ENCODE results near the gene VPS16. TPM values are rescaled to one million over a fixed set of nuclear protein-coding genes. Genes with fewer than 3 reads are reported as not detected.
A peak's percentile ranks its signal among the peaks of the same experiment; 100 is the strongest.

The VPS16 gene
- total and polyA plus RNA-seq, 2 of the 13 experiments (the other 11 are each of a cell fraction or from before 2014, with no cell fraction given): 34.2 to 35.4 TPM

DNA sequence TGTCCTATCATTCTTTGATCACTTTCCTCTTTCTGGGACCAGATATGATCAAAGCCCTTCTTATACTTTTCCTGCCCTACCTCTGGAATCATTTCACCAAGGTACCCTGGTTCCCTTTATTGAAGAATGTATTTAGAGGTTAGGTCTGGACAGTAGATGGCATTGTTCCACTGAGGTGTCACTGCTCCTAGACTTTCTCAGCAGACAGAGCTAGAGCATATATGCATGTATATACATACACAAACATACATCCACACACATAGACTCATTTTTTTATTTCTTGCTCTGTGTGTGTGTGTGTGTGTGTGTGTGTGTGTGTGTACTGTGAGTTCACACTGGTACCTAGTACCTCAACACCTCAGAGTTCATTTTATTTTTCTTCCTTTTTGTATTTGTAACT is 73.6 kb downstream of the VPS16 start (continued):
- TF ChIP-seq MIXL1 (CRISPR knock-in tag; IDR thresholded peaks at IDR 0.05): peak; percentile 75
- no peak for TF ChIP-seq ZFAT (CRISPR knock-in tag; conservative IDR thresholded peaks at IDR 0.05)
- TF ChIP-seq ZNF101 (CRISPR knock-in tag; IDR thresholded peaks at IDR 0.05; ENCODE audit: borderline replicate concordance, low read depth): no peak
- TF ChIP-seq TARDBP (CRISPR knock-in tag; IDR thresholded peaks at IDR 0.05): peak; percentile 49; the same call in 1 of the 2 replicates
- no peak for TF ChIP-seq ZNF780A (CRISPR knock-in tag; IDR thresholded peaks at IDR 0.05)
- TF ChIP-seq CENPT (CRISPR knock-in tag; IDR thresholded peaks at IDR 0.05; ENCODE audit: low read depth): no peak
- no peak for TF ChIP-seq ZKSCAN5 (CRISPR knock-in tag; IDR thresholded peaks at IDR 0.05)
- TF ChIP-seq, protein P1, sequence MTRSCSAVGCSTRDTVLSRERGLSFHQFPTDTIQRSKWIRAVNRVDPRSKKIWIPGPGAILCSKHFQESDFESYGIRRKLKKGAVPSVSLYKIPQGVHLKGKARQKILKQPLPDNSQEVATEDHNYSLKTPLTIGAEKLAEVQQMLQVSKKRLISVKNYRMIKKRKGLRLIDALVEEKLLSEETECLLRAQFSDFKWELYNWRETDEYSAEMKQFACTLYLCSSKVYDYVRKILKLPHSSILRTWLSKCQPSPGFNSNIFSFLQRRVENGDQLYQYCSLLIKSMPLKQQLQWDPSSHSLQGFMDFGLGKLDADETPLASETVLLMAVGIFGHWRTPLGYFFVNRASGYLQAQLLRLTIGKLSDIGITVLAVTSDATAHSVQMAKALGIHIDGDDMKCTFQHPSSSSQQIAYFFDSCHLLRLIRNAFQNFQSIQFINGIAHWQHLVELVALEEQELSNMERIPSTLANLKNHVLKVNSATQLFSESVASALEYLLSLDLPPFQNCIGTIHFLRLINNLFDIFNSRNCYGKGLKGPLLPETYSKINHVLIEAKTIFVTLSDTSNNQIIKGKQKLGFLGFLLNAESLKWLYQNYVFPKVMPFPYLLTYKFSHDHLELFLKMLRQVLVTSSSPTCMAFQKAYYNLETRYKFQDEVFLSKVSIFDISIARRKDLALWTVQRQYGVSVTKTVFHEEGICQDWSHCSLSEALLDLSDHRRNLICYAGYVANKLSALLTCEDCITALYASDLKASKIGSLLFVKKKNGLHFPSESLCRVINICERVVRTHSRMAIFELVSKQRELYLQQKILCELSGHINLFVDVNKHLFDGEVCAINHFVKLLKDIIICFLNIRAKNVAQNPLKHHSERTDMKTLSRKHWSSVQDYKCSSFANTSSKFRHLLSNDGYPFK (CRISPR knock-in tag; IDR thresholded peaks at IDR 0.05; ENCODE audit: borderline replicate concordance): no peak
- TF ChIP-seq ZNF34 (CRISPR knock-in tag; IDR thresholded peaks at IDR 0.05; ENCODE audit: borderline replicate concordance): no peak
- TF ChIP-seq TEAD3 (CRISPR knock-in tag; optimal IDR thresholded peaks at IDR 0.05; ENCODE audit: borderline replicate concordance): peak; percentile 62
- no peak for TF ChIP-seq ZMYM2 (CRISPR knock-in tag; IDR thresholded peaks at IDR 0.05)
- no peak for TF ChIP-seq SP1 (IDR thresholded peaks at IDR 0.05)
- no peak for TF ChIP-seq SP1 (CRISPR knock-in tag; IDR thresholded peaks at IDR 0.05)
- TF ChIP-seq SMYD3 (CRISPR knock-in tag; IDR thresholded peaks at IDR 0.05): 0 out of 2 replicates have a peak, but pooled peaks have one; percentile 48
- 0 out of 2 replicates have a peak, but pooled peaks have one; percentile 37 for TF ChIP-seq ZNF790 (CRISPR knock-in tag; IDR thresholded peaks at IDR 0.05; ENCODE audit: borderline replicate concordance)
- TF ChIP-seq RARA (CRISPR knock-in tag; IDR thresholded peaks at IDR 0.05): no peak
- TF ChIP-seq, protein P2, sequence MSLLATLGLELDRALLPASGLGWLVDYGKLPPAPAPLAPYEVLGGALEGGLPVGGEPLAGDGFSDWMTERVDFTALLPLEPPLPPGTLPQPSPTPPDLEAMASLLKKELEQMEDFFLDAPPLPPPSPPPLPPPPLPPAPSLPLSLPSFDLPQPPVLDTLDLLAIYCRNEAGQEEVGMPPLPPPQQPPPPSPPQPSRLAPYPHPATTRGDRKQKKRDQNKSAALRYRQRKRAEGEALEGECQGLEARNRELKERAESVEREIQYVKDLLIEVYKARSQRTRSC (CRISPR knock-in tag; IDR thresholded peaks at IDR 0.05; ENCODE audit: low read depth): no peak
- TF ChIP-seq, protein P3, sequence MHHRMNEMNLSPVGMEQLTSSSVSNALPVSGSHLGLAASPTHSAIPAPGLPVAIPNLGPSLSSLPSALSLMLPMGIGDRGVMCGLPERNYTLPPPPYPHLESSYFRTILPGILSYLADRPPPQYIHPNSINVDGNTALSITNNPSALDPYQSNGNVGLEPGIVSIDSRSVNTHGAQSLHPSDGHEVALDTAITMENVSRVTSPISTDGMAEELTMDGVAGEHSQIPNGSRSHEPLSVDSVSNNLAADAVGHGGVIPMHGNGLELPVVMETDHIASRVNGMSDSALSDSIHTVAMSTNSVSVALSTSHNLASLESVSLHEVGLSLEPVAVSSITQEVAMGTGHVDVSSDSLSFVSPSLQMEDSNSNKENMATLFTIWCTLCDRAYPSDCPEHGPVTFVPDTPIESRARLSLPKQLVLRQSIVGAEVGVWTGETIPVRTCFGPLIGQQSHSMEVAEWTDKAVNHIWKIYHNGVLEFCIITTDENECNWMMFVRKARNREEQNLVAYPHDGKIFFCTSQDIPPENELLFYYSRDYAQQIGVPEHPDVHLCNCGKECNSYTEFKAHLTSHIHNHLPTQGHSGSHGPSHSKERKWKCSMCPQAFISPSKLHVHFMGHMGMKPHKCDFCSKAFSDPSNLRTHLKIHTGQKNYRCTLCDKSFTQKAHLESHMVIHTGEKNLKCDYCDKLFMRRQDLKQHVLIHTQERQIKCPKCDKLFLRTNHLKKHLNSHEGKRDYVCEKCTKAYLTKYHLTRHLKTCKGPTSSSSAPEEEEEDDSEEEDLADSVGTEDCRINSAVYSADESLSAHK (CRISPR knock-in tag; IDR thresholded peaks at IDR 0.05; ENCODE audit: borderline replicate concordance): no peak
- TF ChIP-seq KDM4B (CRISPR knock-in tag; IDR thresholded peaks at IDR 0.05): no peak
- no peak for TF ChIP-seq RBM39 (IDR thresholded peaks at IDR 0.05; ENCODE audit: low read depth, low read length, poor library complexity, severe bottlenecking)
- TF ChIP-seq ZNF567 (CRISPR knock-in tag; IDR thresholded peaks at IDR 0.05; ENCODE audit: borderline replicate concordance): no peak
- TF ChIP-seq, protein P4, sequence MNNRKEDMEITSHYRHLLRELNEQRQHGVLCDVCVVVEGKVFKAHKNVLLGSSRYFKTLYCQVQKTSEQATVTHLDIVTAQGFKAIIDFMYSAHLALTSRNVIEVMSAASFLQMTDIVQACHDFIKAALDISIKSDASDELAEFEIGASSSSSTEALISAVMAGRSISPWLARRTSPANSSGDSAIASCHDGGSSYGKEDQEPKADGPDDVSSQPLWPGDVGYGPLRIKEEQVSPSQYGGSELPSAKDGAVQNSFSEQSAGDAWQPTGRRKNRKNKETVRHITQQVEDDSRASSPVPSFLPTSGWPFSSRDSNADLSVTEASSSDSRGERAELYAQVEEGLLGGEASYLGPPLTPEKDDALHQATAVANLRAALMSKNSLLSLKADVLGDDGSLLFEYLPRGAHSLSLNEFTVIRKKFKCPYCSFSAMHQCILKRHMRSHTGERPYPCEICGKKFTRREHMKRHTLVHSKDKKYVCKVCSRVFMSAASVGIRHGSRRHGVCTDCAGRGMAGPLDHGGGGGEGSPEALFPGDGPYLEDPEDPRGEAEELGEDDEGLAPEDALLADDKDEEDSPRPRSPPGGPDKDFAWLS (CRISPR knock-in tag; IDR thresholded peaks at IDR 0.05; ENCODE audit: borderline replicate concordance): no peak

Measured in HepG2 (cell line).